Globus pallidus (tissue), 1 donor: ENCODE results near the gene OR4C46.
"Not testable (repeated sequence)": the region's sequence is repeated elsewhere in the genome, so short reads cannot be mapped to it uniquely, and the experiment has no call there.

Experiments used
- DNase-seq: peaks from one replicate; pipeline ENCODE4 v3.0.0-alpha.2; 2015; ENCODE audit warnings: low spot score

Gene OR4C46

DNA sequence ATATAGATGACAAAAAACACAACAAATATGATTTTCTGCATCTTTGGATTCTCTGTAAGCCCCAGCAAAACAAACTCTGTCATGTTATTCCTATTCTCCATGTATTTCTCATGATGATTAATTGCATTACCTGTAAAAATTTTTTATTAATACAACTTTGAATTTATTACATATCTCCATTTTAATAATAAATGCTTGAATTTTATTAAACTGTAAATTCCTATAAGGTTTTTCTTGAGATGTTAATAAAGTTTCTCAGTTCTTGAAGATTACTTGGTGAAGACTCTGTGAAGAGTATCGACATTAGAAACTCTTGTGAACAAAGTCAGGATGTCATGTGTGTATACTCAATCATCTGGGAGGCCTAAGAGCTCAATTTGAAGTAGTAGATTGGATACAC, at the start of gene OR4C46:
Gene OR4C46, minus strand, starts transcription at position 101 of the 400 bp plus-strand sequence. Its CDS starts 0 bp downstream, at position 101.
- no peak for DNase-seq

GRCh38 chr11:54645606-54646005, 41.8 kb upstream of the OR4C46 start:
- DNase-seq, result not testable (repeated sequence)

DNA sequence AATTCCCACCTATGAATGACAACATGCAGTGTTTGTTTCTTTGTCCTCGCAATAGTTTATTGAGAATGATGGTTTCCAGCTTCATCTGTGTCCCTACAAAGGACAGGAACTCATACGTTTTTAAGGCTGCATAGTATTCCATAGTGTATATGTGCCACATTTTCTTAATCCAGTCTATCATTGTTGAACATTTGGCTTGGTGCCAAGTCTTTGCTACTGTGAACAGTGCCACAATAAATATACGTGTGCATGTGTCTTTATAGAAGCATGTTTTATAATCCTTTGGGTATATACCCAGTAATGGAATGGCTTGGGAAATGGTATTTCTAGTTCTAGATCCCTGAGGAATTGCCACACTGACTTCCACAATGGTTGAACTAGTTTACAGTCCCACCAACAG, 42.4 kb downstream of the OR4C46 start:
- DNase-seq, result not testable (repeated sequence)

DNA sequence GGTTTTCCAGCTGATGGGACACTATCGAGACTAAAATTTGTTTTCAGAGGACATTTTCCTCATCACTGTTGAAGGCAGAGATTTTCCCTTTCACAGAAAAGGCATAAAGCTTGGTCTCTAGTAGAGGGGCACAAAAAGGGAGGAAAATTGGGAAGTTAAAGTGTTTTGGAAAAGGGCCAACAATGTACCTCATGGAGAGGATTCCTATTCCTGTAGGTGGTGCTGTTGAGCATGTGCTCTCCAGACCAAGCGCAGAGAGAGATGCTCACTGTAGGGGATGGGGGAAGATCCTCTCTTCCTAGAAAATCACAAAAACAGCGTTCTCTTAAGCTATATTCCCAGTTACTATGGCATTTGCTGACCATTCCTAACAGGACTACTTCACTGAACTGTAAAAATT, 44.9 kb downstream of the OR4C46 start:
- DNase-seq, result no peak

DNA sequence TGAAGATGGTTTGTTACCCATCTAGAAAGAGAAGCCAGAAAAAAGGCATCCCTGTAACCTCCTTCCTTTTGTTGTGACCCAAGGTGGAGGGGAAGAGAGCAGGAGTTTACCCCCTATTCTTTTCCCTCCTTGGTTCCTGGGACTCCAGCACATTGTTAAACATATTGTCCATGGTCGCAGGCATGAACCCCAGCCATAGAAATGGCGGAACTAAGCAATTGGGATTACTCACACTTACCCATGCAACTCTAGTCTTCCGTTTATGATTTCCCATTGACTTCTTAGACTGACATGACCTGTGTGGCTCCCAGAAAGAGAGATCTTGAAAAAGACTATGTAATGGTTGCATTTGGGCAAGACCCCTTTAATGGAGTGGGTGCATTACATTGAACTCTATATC, 45.4 kb downstream of the OR4C46 start:
- DNase-seq, result no peak
